Neural crest cell (in vitro differentiated cells): ENCODE measurements around the gene USP40. TPM values are rescaled to one million over a fixed set of nuclear protein-coding genes. Genes with fewer than 3 reads are reported as not detected.

ENCODE experiments used
- DNase-seq: peaks from one replicate; pipeline ENCODE4 v3.0.0; 2021; ENCODE audit warnings: low read depth, mixed read lengths, low spot score
- H3K27ac Mint-ChIP-seq: one replicate; pipeline ENCODE4 v1.8.0; 2021; ENCODE audit warnings: mild to moderate bottlenecking, mixed read lengths; ENCODE audit not compliant: unreplicated experiment
- H3K27me3 Mint-ChIP-seq: 2 replicates; pipeline ENCODE4 v1.8.0; 2021; ENCODE audit warnings: low read depth, mild to moderate bottlenecking, mixed read lengths
- H3K36me3 Mint-ChIP-seq: 2 replicates; pipeline ENCODE4 v1.8.0; 2021; ENCODE audit warnings: low read depth, mild to moderate bottlenecking, mixed read lengths
- H3K4me1 Mint-ChIP-seq: 2 replicates; pipeline ENCODE4 v1.8.0; 2021; ENCODE audit warnings: mixed read lengths
- H3K4me3 Mint-ChIP-seq: one replicate; pipeline ENCODE4 v1.8.0; 2021; ENCODE audit warnings: mild to moderate bottlenecking, mixed read lengths
- H3K9me3 Mint-ChIP-seq: 2 replicates; pipeline ENCODE4 v1.8.0; 2021; ENCODE audit warnings: mixed read lengths
- total RNA-seq: library from RNA; stranded (reverse); gene quantifications from 2 replicates; pipeline ENCODE4 v1.2.1, GENCODE V29; 2021
- TF ChIP-seq, protein P1 (sequence below): fragments of 200-600 bp; sonication (generic); conservative IDR thresholded peaks from 2 replicates; pipeline ENCODE4 v1.5.0; 2021; ENCODE audit warnings: antibody characterized with exemption, mild to moderate bottlenecking

Gene USP40
- total RNA-seq, 1 donor from 2014 or later: 25.3 TPM

- TF ChIP-seq, protein P1, sequence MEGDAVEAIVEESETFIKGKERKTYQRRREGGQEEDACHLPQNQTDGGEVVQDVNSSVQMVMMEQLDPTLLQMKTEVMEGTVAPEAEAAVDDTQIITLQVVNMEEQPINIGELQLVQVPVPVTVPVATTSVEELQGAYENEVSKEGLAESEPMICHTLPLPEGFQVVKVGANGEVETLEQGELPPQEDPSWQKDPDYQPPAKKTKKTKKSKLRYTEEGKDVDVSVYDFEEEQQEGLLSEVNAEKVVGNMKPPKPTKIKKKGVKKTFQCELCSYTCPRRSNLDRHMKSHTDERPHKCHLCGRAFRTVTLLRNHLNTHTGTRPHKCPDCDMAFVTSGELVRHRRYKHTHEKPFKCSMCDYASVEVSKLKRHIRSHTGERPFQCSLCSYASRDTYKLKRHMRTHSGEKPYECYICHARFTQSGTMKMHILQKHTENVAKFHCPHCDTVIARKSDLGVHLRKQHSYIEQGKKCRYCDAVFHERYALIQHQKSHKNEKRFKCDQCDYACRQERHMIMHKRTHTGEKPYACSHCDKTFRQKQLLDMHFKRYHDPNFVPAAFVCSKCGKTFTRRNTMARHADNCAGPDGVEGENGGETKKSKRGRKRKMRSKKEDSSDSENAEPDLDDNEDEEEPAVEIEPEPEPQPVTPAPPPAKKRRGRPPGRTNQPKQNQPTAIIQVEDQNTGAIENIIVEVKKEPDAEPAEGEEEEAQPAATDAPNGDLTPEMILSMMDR: no peak
- H3K4me1 Mint-ChIP-seq: no peaks in the 10 kb centered on the region
- H3K36me3 Mint-ChIP-seq: peaks cover 11% of the 10 kb centered on the region
- no peaks in the 10 kb centered on the region for H3K9me3 Mint-ChIP-seq
- no peak for DNase-seq
- no peaks in the 10 kb centered on the region for H3K27me3 Mint-ChIP-seq
- H3K27ac Mint-ChIP-seq: no peak overlapping the region
- no peak overlapping the region for H3K4me3 Mint-ChIP-seq
Measured at GRCh38 chr2:233429175-233429897, 137.2 kb downstream of the USP40 start.

DNA sequence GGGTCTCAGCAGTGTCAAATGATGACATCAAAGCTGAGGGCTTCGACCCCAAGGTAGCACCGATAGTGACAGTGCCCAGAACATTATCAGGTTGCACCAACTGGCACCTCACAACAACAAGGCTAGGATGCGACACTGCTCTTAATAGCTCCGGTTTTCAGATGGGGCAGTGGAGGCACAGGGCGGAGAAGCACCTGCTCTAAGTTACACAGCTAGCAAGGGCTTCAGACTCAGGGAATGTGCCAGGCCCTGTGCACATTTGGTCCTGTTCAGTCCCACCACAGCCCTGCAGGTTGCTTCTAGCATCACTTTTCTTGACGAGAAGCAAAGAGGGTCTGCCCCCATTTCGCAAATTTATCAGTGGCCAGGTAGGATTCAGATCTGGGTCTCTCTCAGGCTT, 138.1 kb downstream of the USP40 start:
- H3K27ac Mint-ChIP-seq: no peak overlapping the region
- no peaks in the 10 kb centered on the region for H3K27me3 Mint-ChIP-seq
- TF ChIP-seq, protein P1: no peak
- no peak overlapping the region for H3K4me3 Mint-ChIP-seq
- H3K4me1 Mint-ChIP-seq: no peaks in the 10 kb centered on the region
- H3K36me3 Mint-ChIP-seq: peaks cover 11% of the 10 kb centered on the region
- no peaks in the 10 kb centered on the region for H3K9me3 Mint-ChIP-seq
- no peak for DNase-seq

DNA sequence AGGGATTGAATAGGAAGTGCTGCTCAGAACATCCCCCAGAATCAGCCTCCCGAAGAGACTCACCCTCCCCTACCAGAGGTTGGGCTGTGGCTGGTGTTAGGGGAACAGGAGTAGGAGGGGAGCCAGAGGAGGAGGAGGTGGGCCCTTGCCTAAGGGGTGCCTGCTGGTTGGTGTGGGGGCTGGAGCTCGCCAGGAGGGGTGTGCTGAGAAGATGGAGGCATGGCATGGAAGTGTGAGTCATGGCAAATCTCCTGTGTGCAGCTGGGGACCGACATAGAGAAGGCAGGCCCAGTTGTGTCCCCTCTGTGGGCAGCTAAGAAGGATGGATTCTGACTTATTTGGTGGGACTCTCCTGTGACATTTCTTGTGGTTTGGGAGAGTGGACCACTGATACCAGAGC, 138.6 kb downstream of the USP40 start:
- Mint-ChIP-seq H3K27ac (no peak overlapping the region), H3K36me3 (peaks cover 11% of the 10 kb centered on the region), H3K4me3 (no peak overlapping the region), H3K9me3 (no peaks in the 10 kb centered on the region), H3K27me3 (no peaks in the 10 kb centered on the region), H3K4me1 (no peaks in the 10 kb centered on the region)
- TF ChIP-seq, protein P1: no peak
- no peak for DNase-seq

- Mint-ChIP-seq H3K27me3 (no peaks in the 10 kb centered on the region), H3K4me1 (no peaks in the 10 kb centered on the region), H3K36me3 (peaks cover 10% of the 10 kb centered on the region), H3K4me3 (no peak overlapping the region), H3K27ac (no peak overlapping the region), H3K9me3 (no peaks in the 10 kb centered on the region)
- DNase-seq: no peak
- TF ChIP-seq, protein P1: no peak
Measured at GRCh38 chr2:233426619-233427342, 139.8 kb downstream of the USP40 start.

Other genes starting within 250 kb of the USP40 start
- gene DGKD, start 212.3 kb downstream of the USP40 start, total RNA-seq: 48.7 and 58.6 TPM in 2 replicates
- gene UGT1A8, start 50.9 kb upstream of the USP40 start, total RNA-seq: not detected in 2 replicates
- not detected in 2 replicates for gene UGT1A10, start 69.7 kb upstream of the USP40 start, total RNA-seq
- gene UGT1A9, start 105.1 kb upstream of the USP40 start, total RNA-seq: not detected in 2 replicates
- gene UGT1A7, start 115.1 kb upstream of the USP40 start, total RNA-seq: not detected in 2 replicates
- not detected in 2 replicates for gene UGT1A6, start 126.1 kb upstream of the USP40 start, total RNA-seq
- gene UGT1A5, start 146.1 kb upstream of the USP40 start, total RNA-seq: not detected in 2 replicates
- not detected in 2 replicates for gene UGT1A4, start 152.0 kb upstream of the USP40 start, total RNA-seq
- gene UGT1A3, start 162.3 kb upstream of the USP40 start, total RNA-seq: not detected in 2 replicates
- not detected in 2 replicates for gene UGT1A1, start 193.5 kb upstream of the USP40 start, total RNA-seq
- not detected in 2 replicates for gene MROH2A, start 211.5 kb upstream of the USP40 start, total RNA-seq